Left ventricle myocardium inferior (tissue), 1 donor: ENCODE measurements around the gene RABEPK. TPM values are rescaled to one million over a fixed set of nuclear protein-coding genes. Genes with fewer than 3 reads are reported as not detected.
A peak's percentile ranks its signal among the peaks of the same experiment; 100 is the strongest.

Experiments
- DNase-seq: peaks from one replicate; pipeline ENCODE4 v3.0.0-alpha.2; 2020
- H3K27ac ChIP-seq: fragments of 200-600 bp; replicated peaks from 2 replicates; pipeline ENCODE4 v1.8.0; 2021
- H3K27me3 ChIP-seq: fragments of 200-600 bp; 2 replicates; pipeline ENCODE4 v1.8.0; 2021; ENCODE audit warnings: low read depth
- H3K36me3 ChIP-seq: fragments of 200-600 bp; 2 replicates; pipeline ENCODE4 v1.8.0; 2021
- H3K4me1 ChIP-seq: fragments of 200-600 bp; 2 replicates; pipeline ENCODE4 v1.8.0; 2021
- H3K4me3 ChIP-seq: fragments of 200-600 bp; 2 replicates; pipeline ENCODE4 v1.8.0; 2021; ENCODE audit warnings: mild to moderate bottlenecking, moderate library complexity
- H3K9me3 ChIP-seq: fragments of 200-600 bp; replicated peaks from 2 replicates; pipeline ENCODE4 v1.8.0; 2021
- intact Hi-C: fragments of 100-400 bp; cut with micrococcal nuclease; formaldehyde crosslinking; loops from one replicate; pipeline ENCODE4 v1.11.0; 2022
- total RNA-seq: library from RNA; stranded (reverse); fragmentation: NEBNext Ultra II Directional; extraction: Animal tissue kit (Norgen Biotek cat#: 25700); gene quantifications from one replicate; pipeline ENCODE4 v1.2.1, GENCODE V29; 2021
- TF ChIP-seq, protein P1 (sequence below): fragments of 200-600 bp; IDR thresholded peaks from 2 replicates; pipeline ENCODE4 v1.8.0; 2021; ENCODE audit warnings: antibody characterized with exemption, mild to moderate bottlenecking, borderline replicate concordance
- donor health status: DM: no; HTN: yes; CAD: no; lungs with severe emphysema.

Gene RABEPK
- total RNA-seq, 1 donor from 2014 or later = 9.7 TPM

DNA sequence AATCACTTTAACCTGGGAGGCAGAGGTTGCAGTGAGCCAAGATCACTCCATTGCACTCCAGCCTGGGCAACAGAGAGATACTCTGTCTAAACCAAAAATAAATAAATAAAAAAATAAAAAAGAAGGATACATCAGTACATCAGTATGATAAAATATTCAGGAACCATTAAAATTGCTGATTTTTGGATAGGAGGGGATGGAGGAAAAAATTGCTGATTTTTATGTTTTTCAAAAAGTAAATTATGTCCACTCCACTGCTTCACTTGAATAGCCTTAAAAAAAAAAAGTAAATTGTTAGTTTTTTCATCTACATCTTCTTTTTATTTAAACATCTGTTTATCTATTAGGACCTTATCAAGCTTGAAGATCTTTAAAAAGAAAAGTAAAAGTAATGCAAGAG, 53.9 kb downstream of the RABEPK start:
- Histone ChIP-seq H3K4me1 (no peaks in the 10 kb centered on the region), H3K36me3 (no peaks in the 10 kb centered on the region), H3K27ac (no peak overlapping the region), H3K4me3 (no peak overlapping the region), H3K27me3 (no peaks in the 10 kb centered on the region), H3K9me3 (no peaks in the 10 kb centered on the region)
- no peak for DNase-seq
- intact Hi-C loops = no loop called here
- TF ChIP-seq, protein P1, sequence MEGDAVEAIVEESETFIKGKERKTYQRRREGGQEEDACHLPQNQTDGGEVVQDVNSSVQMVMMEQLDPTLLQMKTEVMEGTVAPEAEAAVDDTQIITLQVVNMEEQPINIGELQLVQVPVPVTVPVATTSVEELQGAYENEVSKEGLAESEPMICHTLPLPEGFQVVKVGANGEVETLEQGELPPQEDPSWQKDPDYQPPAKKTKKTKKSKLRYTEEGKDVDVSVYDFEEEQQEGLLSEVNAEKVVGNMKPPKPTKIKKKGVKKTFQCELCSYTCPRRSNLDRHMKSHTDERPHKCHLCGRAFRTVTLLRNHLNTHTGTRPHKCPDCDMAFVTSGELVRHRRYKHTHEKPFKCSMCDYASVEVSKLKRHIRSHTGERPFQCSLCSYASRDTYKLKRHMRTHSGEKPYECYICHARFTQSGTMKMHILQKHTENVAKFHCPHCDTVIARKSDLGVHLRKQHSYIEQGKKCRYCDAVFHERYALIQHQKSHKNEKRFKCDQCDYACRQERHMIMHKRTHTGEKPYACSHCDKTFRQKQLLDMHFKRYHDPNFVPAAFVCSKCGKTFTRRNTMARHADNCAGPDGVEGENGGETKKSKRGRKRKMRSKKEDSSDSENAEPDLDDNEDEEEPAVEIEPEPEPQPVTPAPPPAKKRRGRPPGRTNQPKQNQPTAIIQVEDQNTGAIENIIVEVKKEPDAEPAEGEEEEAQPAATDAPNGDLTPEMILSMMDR = no peak

DNA sequence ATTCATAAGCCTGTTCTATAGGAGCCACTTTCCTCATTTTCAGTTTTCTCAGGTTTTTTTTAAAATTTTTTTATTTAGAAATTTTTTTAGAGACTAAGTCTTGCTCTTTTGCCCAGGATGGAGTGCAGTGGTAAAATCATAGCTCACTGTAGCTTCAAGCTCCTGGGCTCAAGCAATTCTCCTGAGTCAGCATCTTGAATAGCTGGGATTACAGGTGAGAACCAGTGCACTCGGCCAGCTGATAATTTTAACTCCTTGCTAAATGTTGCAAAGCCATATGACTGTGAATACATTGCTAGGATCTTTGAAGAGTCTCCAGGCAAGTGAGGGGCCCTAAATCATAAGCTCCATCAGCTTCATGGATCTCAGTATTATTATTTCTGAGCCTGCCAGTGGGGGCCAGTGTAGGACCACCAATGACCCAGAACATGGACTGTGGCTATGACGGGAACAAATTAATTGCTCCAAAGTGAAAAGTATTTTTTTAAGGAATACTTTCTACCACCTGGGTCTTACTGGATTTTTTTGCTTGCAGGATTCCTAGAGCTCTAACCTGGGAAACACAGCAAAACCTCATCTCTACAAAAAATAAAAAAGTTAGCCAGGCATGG, 55.5 kb downstream of the RABEPK start:
- intact Hi-C loops = no loop called here
- H3K27me3 ChIP-seq = no peaks in the 10 kb centered on the region
- no peak overlapping the region for H3K4me3 ChIP-seq
- no peak for DNase-seq
- H3K27ac ChIP-seq = no peak overlapping the region
- TF ChIP-seq, protein P1 = no peak
- no peaks in the 10 kb centered on the region for H3K4me1 ChIP-seq
- no peaks in the 10 kb centered on the region for H3K36me3 ChIP-seq
- no peaks in the 10 kb centered on the region for H3K9me3 ChIP-seq

DNA sequence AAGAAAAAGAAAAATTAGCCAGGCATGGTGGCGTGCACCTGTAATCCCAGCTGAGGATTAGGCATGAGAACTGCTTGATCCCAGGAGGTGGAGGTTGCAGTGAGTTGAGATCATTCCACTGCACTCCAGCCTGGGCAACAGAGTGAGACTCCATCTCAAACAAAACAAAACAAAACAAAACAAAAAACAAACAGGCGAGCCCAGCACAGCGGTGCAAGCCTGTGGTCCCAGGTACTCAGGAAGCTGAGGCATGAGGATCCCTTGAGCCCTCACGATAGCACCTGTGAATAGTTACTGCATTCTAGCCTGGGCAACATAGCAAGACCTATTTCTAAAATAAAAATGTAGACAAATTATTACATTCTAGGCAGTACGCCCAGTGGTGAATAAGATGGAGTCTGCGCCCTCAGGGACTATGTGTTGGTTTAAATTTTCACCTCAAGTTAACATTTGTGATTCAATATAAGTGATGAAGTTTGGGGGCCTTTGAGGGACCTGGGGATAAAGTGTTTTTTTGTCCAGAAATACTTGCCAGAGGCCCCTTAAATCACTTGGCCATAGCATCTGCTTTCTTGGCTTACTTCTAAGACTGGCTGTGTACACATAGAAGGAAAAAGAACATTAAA, 57.9 kb downstream of the RABEPK start:
- Histone ChIP-seq H3K36me3 (no peaks in the 10 kb centered on the region), H3K27ac (no peak overlapping the region), H3K4me1 (peaks cover 22% of the 10 kb centered on the region), H3K4me3 (no peak overlapping the region), H3K27me3 (no peaks in the 10 kb centered on the region), H3K9me3 (no peaks in the 10 kb centered on the region)
- no peak for DNase-seq
- intact Hi-C loops = no loop called here
- TF ChIP-seq, protein P1 = no peak

DNA sequence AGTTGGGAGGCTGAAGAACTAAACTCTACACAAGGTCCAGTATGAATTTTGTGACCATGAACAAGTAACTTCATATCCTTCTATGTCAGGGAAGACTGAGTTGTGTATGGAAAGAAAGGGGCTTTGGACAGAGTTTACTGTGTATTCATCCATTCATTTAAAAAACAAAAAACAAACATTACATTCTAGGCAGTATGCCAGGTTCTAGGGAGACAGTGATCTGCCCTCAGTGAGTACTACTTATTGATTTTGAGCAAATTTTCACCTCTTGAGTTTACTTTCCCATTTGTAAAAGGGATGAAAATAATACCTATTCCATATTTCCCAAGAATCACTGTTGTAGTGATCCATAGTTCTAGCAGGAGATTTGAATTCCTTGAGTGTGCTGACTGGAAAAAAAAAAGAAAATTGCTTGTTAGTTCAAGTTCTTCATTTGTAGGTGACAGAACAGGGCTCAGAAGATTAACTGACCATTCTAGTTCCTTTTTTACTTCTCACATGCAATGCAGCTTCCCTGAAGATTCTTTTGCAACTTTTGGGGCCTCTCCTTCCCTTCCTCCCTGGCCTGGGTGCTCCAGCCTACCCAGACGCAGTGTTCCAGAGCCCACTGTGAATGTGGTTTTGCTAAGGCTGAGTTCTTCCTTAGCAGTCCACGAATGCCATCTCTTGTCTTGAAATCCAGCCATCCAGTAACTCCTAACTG, 58.6 kb downstream of the RABEPK start:
- TF ChIP-seq, protein P1 = no peak
- DNase-seq = no peak
- peaks cover 29% of the 10 kb centered on the region for H3K4me1 ChIP-seq
- H3K4me3 ChIP-seq = no peak overlapping the region
- peaks cover 4% of the 10 kb centered on the region for H3K36me3 ChIP-seq
- intact Hi-C loops = no loop called here
- peak overlapping the region; percentile 19 for H3K27ac ChIP-seq
- no peaks in the 10 kb centered on the region for H3K27me3 ChIP-seq
- H3K9me3 ChIP-seq = no peaks in the 10 kb centered on the region

DNA sequence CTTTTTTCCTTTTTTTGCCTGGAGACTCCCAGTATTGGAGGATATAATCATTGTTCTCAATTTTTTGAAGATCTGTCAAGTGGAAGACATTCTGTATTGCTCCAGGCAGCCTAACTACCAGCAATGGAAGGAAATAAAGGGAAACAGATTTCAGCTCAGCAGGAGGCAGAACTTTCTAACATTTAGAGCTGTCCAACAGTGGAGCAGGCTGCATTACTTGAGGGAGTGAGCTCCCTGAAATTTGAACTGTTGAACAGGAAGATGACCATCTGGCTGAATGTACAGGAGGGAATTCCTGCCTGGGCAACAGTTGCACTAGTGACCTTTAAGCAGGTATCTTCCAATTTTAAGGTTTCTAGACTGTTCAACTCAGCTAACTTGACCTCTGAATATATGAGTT, 60.2 kb downstream of the RABEPK start:
- TF ChIP-seq, protein P1 = no peak
- Histone ChIP-seq H3K27me3 (no peaks in the 10 kb centered on the region), H3K27ac (peak overlapping the region; percentile 90), H3K36me3 (peaks cover 4% of the 10 kb centered on the region), H3K9me3 (no peaks in the 10 kb centered on the region), H3K4me3 (no peak overlapping the region), H3K4me1 (peaks cover 37% of the 10 kb centered on the region)
- intact Hi-C loops = no loop called here
- no peak for DNase-seq
